ENCODE data around the gene GRIK1.

DNA sequence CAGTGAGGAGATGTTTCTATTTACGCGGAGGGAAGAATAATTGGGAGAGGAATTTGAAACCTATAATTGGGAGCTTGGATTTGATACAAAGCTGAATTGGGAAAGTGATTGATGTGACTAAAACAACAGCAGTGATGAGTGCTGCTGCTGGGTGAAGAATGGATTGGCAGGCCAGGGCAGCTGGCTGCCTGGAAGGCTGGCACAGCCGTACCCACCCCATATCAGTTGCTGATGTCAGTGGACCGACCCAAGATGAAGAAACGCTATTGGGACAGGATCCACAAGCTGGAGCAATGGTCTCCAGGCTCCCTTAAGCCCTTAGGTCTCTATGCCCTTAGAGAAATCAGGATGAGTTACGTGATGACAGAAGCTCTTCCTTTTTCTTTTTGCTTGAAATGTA, 47.4 kb downstream of the GRIK1 start:
- TF ChIP-seq POLR2A (IDR thresholded peaks at IDR 0.05): no peak
- TF ChIP-seq, protein P1, sequence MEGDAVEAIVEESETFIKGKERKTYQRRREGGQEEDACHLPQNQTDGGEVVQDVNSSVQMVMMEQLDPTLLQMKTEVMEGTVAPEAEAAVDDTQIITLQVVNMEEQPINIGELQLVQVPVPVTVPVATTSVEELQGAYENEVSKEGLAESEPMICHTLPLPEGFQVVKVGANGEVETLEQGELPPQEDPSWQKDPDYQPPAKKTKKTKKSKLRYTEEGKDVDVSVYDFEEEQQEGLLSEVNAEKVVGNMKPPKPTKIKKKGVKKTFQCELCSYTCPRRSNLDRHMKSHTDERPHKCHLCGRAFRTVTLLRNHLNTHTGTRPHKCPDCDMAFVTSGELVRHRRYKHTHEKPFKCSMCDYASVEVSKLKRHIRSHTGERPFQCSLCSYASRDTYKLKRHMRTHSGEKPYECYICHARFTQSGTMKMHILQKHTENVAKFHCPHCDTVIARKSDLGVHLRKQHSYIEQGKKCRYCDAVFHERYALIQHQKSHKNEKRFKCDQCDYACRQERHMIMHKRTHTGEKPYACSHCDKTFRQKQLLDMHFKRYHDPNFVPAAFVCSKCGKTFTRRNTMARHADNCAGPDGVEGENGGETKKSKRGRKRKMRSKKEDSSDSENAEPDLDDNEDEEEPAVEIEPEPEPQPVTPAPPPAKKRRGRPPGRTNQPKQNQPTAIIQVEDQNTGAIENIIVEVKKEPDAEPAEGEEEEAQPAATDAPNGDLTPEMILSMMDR (IDR thresholded peaks at IDR 0.05): no peak
